Endothelial cell of umbilical vein (primary cell): Measurements from ENCODE around the gene ACTN1. TPM values are rescaled to one million over a fixed set of nuclear protein-coding genes. Genes with fewer than 3 reads are reported as not detected.

Experiments used
- BruUV-seq: library from RNA; stranded (reverse); fragments of 400-500 nt; replicated peaks from 2 replicates; lab custom pipeline; 2021; lab: Mats Ljungman, UMichigan
- CTCF ChIA-PET: fragments of 300-600, 350-600 bp; sonication (Branson Sonifier 250); formaldehyde crosslinking; loops from one replicate; lab custom pipeline; 2021; ENCODE audit warnings: antibody characterized with exemption, inconsistent platforms; lab: Charles Lee
- POLR2A ChIA-PET: fragments of 300-600, 350-600 bp; sonication (Branson Sonifier 250); formaldehyde crosslinking; loops from one replicate; lab custom pipeline; 2021; ENCODE audit warnings: antibody characterized with exemption, inconsistent platforms; lab: Charles Lee
- DNase-seq: peaks from one replicate; pipeline ENCODE4 v3.0.0-alpha.2; 2011; ENCODE audit warnings: low read depth, low spot score
- FAIRE-seq: peaks from 2 replicates; lab custom pipeline; 2011; peaks lifted over from hg19 to GRCh38; lab: Jason Lieb, UNC
- H2AFZ ChIP-seq: 2 replicates; pipeline ENCODE4 v1.6.0; 2012; ENCODE audit warnings: low read depth, low read length, control low read depth, inconsistent platforms
- H3K27ac ChIP-seq: 2 replicates; pipeline ENCODE4 v1.5.1; 2011; ENCODE audit warnings: low read depth, mild to moderate bottlenecking, control low read depth, low read length, moderate library complexity; ENCODE audit not compliant: insufficient read depth
- H3K27me3 ChIP-seq, 2 experiments: 2 replicates each; pipeline versions ENCODE4 v1.6.0 to v1.6.1; 2011; ENCODE audit warnings: low read length in 2 of 2, mixed read lengths in 1 of 2; ENCODE audit not compliant: control insufficient read depth in 2 of 2, insufficient read depth in 2 of 2
- H3K36me3 ChIP-seq, 2 experiments: 2 replicates in 1 of 2; 3 replicates in 1 of 2; pipeline ENCODE4 v1.5.1; 2011; ENCODE audit warnings: low read length in 2 of 2, mild to moderate bottlenecking in 1 of 2, moderate library complexity in 1 of 2; ENCODE audit not compliant: control insufficient read depth in 2 of 2, insufficient read depth in 2 of 2; ENCODE audit errors: extremely low read depth in 1 of 2
- H3K4me1 ChIP-seq: 3 replicates; pipeline ENCODE4 v1.5.1; 2011; ENCODE audit warnings: mild to moderate bottlenecking, low read length; ENCODE audit not compliant: control insufficient read depth, insufficient read depth; ENCODE audit errors: extremely low read depth
- H3K4me2 ChIP-seq: 2 replicates; pipeline ENCODE4 v1.6.1; 2011; ENCODE audit warnings: low read length, control low read depth, mixed read lengths; ENCODE audit not compliant: insufficient read depth
- H3K4me3 ChIP-seq, 3 experiments: fragments of 200-600 bp in 1 of 3; sonication (generic), shearing (Covaris generic) in 1 of 3; replicated peaks in 1 of 3; 2 replicates each; pipeline ENCODE4 v1.5.1; 2011 to 2016; ENCODE audit warnings: control low read depth in 3 of 3, low read length in 3 of 3, mild to moderate bottlenecking in 2 of 3, inconsistent platforms in 1 of 3, low read depth in 1 of 3, moderate library complexity in 1 of 3; ENCODE audit not compliant: insufficient read depth in 1 of 3
- H3K79me2 ChIP-seq: 2 replicates; pipeline ENCODE4 v1.6.0; 2012; ENCODE audit warnings: low read length, inconsistent platforms; ENCODE audit not compliant: control insufficient read depth, insufficient read depth
- H3K9ac ChIP-seq: replicated peaks from 2 replicates; pipeline ENCODE3; 2011; ENCODE audit warnings: low read length, control low read depth; ENCODE audit not compliant: insufficient read depth; ENCODE audit errors: extremely low read depth
- H3K9me1 ChIP-seq: replicated peaks from 3 replicates; pipeline ENCODE4 v1.6.0; 2011; ENCODE audit warnings: mild to moderate bottlenecking, low read length; ENCODE audit not compliant: control insufficient read depth, insufficient read depth; ENCODE audit errors: extremely low read depth
- H3K9me3 ChIP-seq: replicated peaks from 2 replicates; pipeline ENCODE4 v1.5.1; 2012; ENCODE audit warnings: low read length, inconsistent platforms; ENCODE audit not compliant: control insufficient read depth, insufficient read depth
- H4K20me1 ChIP-seq: replicated peaks from 2 replicates; pipeline ENCODE3; 2011; ENCODE audit warnings: mild to moderate bottlenecking, low read length; ENCODE audit not compliant: control insufficient read depth, insufficient read depth; ENCODE audit errors: extremely low read depth
- FOS ChIP-seq: IDR thresholded peaks from 2 replicates; pipeline ENCODE4 v1.6.1; 2011; ENCODE audit warnings: mild to moderate bottlenecking, low read length, moderate library complexity, borderline replicate concordance; ENCODE audit not compliant: insufficient read depth
- JUN ChIP-seq: IDR thresholded peaks from 2 replicates; pipeline ENCODE4 v1.6.1; 2011; ENCODE audit warnings: borderline replicate concordance, low read depth; ENCODE audit not compliant: insufficient read length, insufficient read depth
- dilution Hi-C: fragments of 300-500 bp; cut with MboI; formaldehyde crosslinking; loops from one replicate; pipeline ENCODE4 v1.15.0; 2019; ENCODE audit warnings: low sequenced_read_pairs; ENCODE audit not compliant: extremely low pct_ligation_motif_present
- intact Hi-C: fragments of 100-400 bp; cut with micrococcal nuclease; formaldehyde crosslinking; loops from one replicate; pipeline ENCODE4 v1.10.0; 2022
- polyA plus RNA-seq, 4 experiments: library from polyadenylated mRNA; depleted of rRNA in 3 of 4; stranded (reverse) in 3 of 4; unstranded in 1 of 4; fragments of >200 nt; gene quantifications; 2 replicates each; pipeline versions ENCODE4 v1.2.1 to v1.2.3, GENCODE V29; 2011 to 2012; ENCODE audit warnings: missing spikeins in 1 of 4
- total RNA-seq: library from RNA; stranded (reverse); gene quantifications from 2 replicates; pipeline ENCODE4 v1.2.3, GENCODE V29; 2021
- TF ChIP-seq, protein P1 (sequence below): IDR thresholded peaks from 2 replicates; pipeline ENCODE4 v1.6.1; 2011; ENCODE audit not compliant: insufficient read depth, insufficient read length

The ACTN1 gene
- total and polyA plus RNA-seq, 2 donors (not counting 3 experiments of a cell fraction or from before 2014, with no cell fraction given): 442 to 463 TPM

DNA sequence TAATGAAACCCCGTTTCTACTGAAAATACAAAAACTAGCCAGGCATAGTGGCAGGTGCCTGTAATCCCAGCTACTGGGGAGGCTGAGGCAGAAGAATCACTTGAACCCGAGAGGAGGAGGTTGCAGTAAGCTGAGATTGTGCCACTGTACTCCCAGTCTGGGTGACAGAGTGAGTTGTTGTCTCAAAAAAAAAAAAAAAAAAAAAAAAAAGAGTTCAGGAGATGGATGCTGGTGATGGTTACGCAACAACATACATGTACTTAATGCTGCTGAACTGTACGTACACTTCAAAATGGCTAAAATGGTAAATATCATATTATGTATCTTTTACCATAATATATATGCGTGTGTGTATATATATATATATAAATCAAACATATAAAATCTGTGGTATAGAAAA, 29.0 kb downstream of the ACTN1 start:
- Histone ChIP-seq H3K79me2 (peaks cover 99% of the 10 kb centered on the region), H3K27ac (peak overlapping the region; percentile 77), H3K9ac (no peak overlapping the region), H3K9me1 (no peaks in the 10 kb centered on the region), H4K20me1 (peaks cover 2% of the 10 kb centered on the region), H3K4me2 (no peak overlapping the region), H2AFZ (no peak overlapping the region), H3K4me1 (peaks cover 66% of the 10 kb centered on the region), H3K36me3 (peaks cover 0 to 5% of the 10 kb centered on the region in 2 experiments), H3K4me3 (no peak overlapping the region), H3K27me3 (no peaks in the 10 kb centered on the region), H3K9me3 (no peaks in the 10 kb centered on the region)
- FAIRE-seq (no peak), DNase-seq (no peak)
- no peak for TF ChIP-seq JUN
- BruUV-seq: no TSS peak
- dilution Hi-C loops: no loop called here
- ChIA-PET POLR2A (interaction anchor here (0.6 kb wide), 1 partner anchor 11 kb away, joined by 4 read pairs; no protein-coding TSS in a partner anchor), CTCF (interaction anchor here (3.5 kb wide), 1 partner anchor 11 kb away, joined by 25 read pairs; no protein-coding TSS in a partner anchor)
- intact Hi-C loops: loop anchor here (2.0 kb wide), 1 partner anchor 29 kb away; the partner anchor contains the start of gene ACTN1

- H3K79me2 ChIP-seq: peaks cover 99% of the 10 kb centered on the region
- H3K4me1 ChIP-seq: peaks cover 61% of the 10 kb centered on the region
- H3K27ac ChIP-seq: peak overlapping the region; percentile 19
- no TSS peak for BruUV-seq
- H3K4me3 ChIP-seq: no peak overlapping the region
- FAIRE-seq (peak; percentile 74), DNase-seq (peak; percentile 66)
- H3K9ac ChIP-seq: no peak overlapping the region
- H4K20me1 ChIP-seq: no peaks in the 10 kb centered on the region
- H2AFZ ChIP-seq: no peak overlapping the region
- no peaks in the 10 kb centered on the region for H3K9me3 ChIP-seq
- H3K4me2 ChIP-seq: no peak overlapping the region
- no peaks in the 10 kb centered on the region for H3K9me1 ChIP-seq
- CTCF ChIA-PET: interaction anchor here (1.2 to 3.5 kb wide), 6 partner anchors 9 to 141 kb away, joined by 3 to 25 read pairs (median 10); no protein-coding TSS in a partner anchor
- POLR2A ChIA-PET: no interaction called here
- intact Hi-C loops: loop anchor here (1.0 kb wide), 1 partner anchor 9 kb away; no protein-coding TSS in a partner anchor
- dilution Hi-C loops: no loop called here
- TF ChIP-seq FOS: peak; percentile 34
- TF ChIP-seq, protein P1, sequence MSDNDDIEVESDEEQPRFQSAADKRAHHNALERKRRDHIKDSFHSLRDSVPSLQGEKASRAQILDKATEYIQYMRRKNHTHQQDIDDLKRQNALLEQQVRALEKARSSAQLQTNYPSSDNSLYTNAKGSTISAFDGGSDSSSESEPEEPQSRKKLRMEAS: no peak
- peaks cover 0 to 5% of the 10 kb centered on the region in 2 experiments for H3K36me3 ChIP-seq
- H3K27me3 ChIP-seq: no peaks in the 10 kb centered on the region
Observed at GRCh38 chr14:68949601-68949965, 29.5 kb downstream of the ACTN1 start.
